HG03571 (cell line): ENCODE measurements around the gene SLC51B.
"Not testable (repeated sequence)": the region's sequence is repeated elsewhere in the genome, so short reads cannot be mapped to it uniquely, and the experiment has no call there.

ENCODE experiments used
- ATAC-seq: cut with Tn5 transposase; IDR thresholded peaks from one replicate; pipeline ENCODE4 v1.9.1; 2021; ENCODE audit not compliant: unreplicated experiment

SLC51B gene

GRCh38 chr15:65062726-65063125 is 17.5 kb downstream of the SLC51B start:
- no peak for ATAC-seq

- no peak for ATAC-seq
These were observed 20.9 kb downstream of the SLC51B start for GRCh38 chr15:65066001-65066634.

GRCh38 chr15:65066635-65067316 is 21.6 kb downstream of the SLC51B start:
- no peak for ATAC-seq

DNA sequence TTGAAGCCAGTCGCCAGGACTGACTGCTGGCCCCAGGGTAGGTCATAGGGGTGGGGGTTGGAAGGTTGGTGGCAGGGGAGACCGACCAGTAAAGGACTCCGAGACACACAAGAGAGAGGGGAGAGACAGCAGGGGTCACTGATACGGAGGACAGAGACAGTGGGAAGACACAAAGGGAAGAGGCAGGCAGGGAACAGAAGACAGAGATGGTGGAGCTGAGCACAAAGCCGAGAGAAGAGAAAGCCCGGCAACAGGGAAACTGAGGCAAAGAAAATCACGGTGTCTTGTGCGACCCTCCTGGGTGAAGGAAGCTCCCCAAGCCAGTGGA is 22.1 kb downstream of the SLC51B start:
- ATAC-seq = no peak

GRCh38 chr15:65067645-65068402 is 22.6 kb downstream of the SLC51B start, which contains the start of gene RASL12:
TSS of gene RASL12 (minus strand) at chr15:65067991. CDS start at chr15:65067835, 156 bp downstream.
- no peak for ATAC-seq

GRCh38 chr15:65068403-65068788 is 23.2 kb downstream of the SLC51B start:
- ATAC-seq = no peak

DNA sequence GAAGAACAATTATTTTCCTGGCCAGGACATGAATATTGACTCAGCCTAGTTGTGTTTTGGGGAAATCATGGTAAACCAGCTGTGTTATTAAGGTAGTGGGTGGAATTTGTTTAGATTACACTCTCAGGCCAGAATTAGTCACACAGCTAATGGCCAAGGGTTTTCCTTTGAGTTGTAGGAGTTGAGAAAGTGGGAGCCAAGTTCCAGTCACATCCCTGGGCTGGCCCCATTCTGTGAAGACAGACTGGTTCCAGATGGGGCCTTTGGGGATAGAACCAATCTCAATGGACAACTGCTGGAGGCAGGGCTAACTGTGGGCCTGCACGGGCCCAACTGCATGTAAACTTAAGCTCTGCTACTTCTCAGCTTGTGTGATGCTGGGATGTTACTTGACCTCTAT is 24.0 kb downstream of the SLC51B start:
- no peak for ATAC-seq

- no peak for ATAC-seq
These were observed 24.8 kb downstream of the SLC51B start for GRCh38 chr15:65069779-65070546.

DNA sequence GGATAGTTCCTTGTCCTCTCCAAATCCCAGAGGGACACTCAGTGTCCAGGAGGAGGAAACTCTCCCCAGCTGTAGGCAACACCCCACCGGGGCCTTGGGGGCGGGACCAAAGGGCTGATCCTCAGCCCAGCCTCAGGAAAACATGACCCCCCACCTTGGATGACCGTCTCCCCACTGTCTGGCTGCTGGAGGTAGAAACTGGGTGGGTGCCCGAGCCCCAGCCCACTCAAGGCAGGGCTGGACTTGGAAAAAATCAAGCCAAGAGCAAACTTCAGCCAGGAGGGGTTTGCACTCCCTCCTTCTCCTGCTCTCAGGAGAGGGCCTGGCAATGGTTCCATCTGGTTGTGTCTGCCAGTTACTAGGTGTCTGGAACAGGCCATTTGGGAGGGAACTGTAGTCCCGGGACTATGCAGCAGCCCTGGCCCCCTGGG is 26.2 kb downstream of the SLC51B start:
- no peak for ATAC-seq

GRCh38 chr15:65072027-65072426 is 26.8 kb downstream of the SLC51B start:
- no peak for ATAC-seq

DNA sequence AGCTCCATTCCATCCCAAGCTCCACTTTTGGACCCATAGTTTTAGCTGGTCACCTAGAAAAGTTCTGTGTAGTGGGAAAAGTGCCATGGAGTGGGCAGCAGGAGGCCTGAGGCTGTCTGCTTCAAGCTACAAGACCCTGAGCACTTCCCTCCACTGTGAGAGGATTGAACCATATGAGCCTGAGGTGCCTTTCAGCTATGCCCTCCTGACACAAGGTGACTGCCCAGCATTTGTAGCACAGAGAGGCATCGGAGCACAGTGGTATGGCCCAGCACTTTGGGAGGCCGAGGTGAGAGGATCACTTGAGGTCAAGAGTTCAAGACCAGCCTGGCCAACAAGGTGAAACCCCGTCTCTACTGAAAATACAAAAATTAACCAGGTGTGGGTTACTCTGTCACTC is 27.4 kb downstream of the SLC51B start:
- no peak for ATAC-seq

DNA sequence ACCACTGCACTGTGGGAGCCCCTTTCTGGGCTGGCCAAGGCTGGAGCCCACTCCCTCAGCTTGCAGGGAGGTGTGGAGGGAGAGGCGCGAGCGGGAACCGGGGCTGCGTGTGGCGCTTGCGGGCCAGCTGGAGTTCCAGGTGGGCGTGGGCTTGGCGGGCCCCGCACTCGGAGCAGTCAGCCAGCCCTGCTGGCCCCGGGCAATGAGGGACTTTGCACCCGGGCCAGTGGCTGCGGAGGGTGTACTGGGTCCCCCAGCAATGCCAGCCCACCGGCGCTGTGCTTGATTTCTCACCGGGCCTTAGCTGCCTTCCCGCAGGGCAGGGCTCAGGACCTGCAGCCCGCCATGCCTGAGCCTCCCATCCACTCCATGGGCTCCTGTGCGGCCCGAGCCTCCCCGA is 29.8 kb downstream of the SLC51B start:
- not testable (repeated sequence) for ATAC-seq

- ATAC-seq = not testable (repeated sequence)
These were observed 30.6 kb downstream of the SLC51B start for GRCh38 chr15:65075607-65076395.

- ATAC-seq = no peak
These were observed 31.5 kb downstream of the SLC51B start, which contains the start of gene KBTBD13 for GRCh38 chr15:65076486-65077290. TSS of gene KBTBD13 (plus strand) at chr15:65076746. CDS start at chr15:65076816, 70 bp downstream.

DNA sequence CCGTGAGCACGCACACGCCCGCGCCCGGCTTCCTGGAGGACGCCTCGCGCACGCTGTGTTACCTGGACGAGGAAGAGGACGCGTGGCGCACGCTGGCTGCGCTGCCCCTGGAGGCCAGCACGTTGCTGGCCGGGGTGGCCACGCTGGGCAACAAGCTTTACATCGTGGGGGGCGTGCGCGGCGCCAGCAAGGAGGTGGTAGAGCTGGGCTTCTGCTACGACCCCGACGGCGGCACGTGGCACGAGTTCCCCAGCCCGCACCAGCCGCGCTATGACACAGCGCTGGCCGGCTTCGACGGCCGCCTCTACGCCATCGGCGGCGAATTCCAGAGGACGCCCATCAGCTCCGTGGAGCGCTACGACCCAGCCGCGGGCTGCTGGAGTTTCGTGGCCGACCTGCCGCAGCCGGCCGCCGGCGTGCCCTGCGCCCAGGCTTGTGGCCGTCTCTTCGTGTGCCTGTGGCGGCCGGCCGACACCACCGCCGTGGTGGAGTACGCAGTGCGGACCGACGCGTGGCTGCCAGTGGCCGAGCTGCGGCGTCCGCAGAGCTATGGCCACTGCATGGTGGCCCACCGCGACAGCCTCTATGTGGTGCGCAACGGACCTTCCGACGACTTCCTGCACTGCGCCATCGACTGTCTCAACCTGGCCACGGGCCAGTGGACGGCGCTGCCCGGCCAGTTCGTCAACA is 32.2 kb downstream of the SLC51B start:
- no peak for ATAC-seq

GRCh38 chr15:65077981-65078352 is 32.8 kb downstream of the SLC51B start:
- no peak for ATAC-seq

DNA sequence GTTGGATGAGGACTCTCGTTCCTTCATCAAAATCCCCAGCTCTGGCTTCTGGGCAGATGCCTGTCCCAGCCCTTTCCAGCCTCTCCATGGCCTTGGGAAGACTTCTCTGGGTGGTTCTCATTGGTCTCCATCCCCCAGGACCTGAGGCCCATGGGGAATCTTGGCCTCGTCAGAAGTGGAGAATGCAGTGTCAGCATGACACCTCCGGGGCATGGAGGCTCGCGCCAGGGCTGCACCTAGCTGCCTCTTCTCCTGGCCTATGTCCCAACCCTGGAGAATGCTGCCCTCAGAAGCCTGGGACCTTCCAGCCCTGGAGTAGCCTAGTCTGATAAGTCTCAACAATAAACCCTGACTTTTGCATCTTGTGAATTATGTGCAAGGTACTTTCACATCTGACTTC is 34.4 kb downstream of the SLC51B start:
- no peak for ATAC-seq

DNA sequence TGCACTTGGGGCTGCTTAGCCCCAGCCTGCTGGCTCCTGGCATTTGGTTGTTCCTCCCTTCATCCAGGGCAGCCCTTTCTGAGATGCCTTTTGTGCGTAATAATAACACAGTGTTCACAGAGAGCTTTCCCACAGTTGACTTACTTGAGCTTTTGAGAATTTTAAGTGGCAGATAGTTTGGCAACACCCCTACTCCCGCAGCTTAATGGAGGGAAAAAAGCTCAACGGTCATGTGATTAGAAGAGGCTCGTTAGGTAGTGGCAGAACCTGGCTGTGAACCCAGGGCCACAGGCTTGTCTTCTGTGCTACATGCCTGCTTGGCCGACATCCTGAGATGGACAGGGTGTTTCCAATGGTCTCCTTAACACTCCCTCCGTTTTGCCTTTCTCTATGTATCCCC is 36.1 kb downstream of the SLC51B start:
- ATAC-seq = no peak

DNA sequence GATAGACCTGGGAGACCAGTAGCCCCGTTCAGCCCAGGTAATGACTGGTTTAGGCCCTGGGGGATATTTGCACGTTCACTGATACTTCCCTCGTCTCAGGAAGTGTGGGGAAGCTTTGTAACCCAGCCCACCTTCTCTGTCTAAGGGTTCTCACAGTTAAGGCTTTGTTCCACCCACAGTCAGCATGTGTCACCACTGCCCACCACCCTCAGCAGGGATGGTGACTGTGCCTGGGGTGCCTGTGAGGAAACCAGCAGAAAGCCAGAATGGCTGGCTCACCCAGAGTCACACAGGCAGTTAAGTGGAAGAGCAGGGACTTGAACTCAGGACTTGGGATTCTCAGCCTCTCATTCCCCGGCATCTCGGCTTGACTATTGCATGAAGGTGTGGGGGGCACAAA is 36.6 kb downstream of the SLC51B start:
- ATAC-seq = no peak
